Loucy (cell line): ENCODE data around the gene ACLY.

Source experiments
- CTCF ChIP-seq: fragments of 200-600 bp; sonication (generic); conservative IDR thresholded peaks from 2 replicates; pipeline ENCODE4 v1.5.1; 2014; ENCODE audit warnings: mild to moderate bottlenecking, antibody characterized with exemption, low read length
- EZH2phosphoT487 ChIP-seq: fragments of 200-600 bp; IDR thresholded peaks from 2 replicates; pipeline ENCODE4 v1.6.1; 2018; ENCODE audit warnings: antibody characterized with exemption, mild to moderate bottlenecking, moderate library complexity, borderline replicate concordance

- TF ChIP-seq CTCF (no peak), EZH2phosphoT487 (no peak)
Observed at GRCh38 chr17:41939044-41939692, 20.4 kb upstream of the ACLY start.
